ENCODE results near the gene IFT43. TPM values are rescaled to one million over a fixed set of nuclear protein-coding genes. Genes with fewer than 3 reads are reported as not detected.

IFT43 gene
- 46.8 TPM for total RNA-seq
- long read RNA-seq, transcript IFT43-202 (9 exons, 833 nt): major isoform, 45 of 86 reads
- long read RNA-seq, partial matches to known transcripts: 7 of 86 reads
- long read RNA-seq, other reads (novel, unspliced or antisense): 32 of 86 reads

GRCh38 chr14:75985618-75986438 is at the start of gene IFT43:
Gene IFT43 (plus strand): TSS chr14:75985763. CDS start chr14:75985787, 24 bp downstream.
- DNase-seq (ENCODE audit: low spot score): peak; percentile 97
- intact Hi-C loops (cut with DNase I): loop anchor here (10.0 kb wide), 1 partner anchor 161 kb away; no protein-coding TSS in a partner anchor

- intact Hi-C loops (cut with DNase I): no loop called here
- DNase-seq (ENCODE audit: low spot score): no peak
These were observed 46.4 kb upstream of the IFT43 start for GRCh38 chr14:75939200-75939599.

GRCh38 chr14:75941030-75941429 is 44.5 kb upstream of the IFT43 start:
- intact Hi-C loops (cut with DNase I): no loop called here
- DNase-seq (ENCODE audit: low spot score): no peak

- no peak for DNase-seq (ENCODE audit: low spot score)
- intact Hi-C loops (cut with DNase I): no loop called here
These were observed 40.8 kb upstream of the IFT43 start for GRCh38 chr14:75944607-75945241.

GRCh38 chr14:75946785-75947184 is 38.8 kb upstream of the IFT43 start:
- intact Hi-C loops (cut with DNase I): no loop called here
- no peak for DNase-seq (ENCODE audit: low spot score)

GRCh38 chr14:75952489-75952888 is 33.1 kb upstream of the IFT43 start:
- intact Hi-C loops (cut with DNase I): no loop called here
- DNase-seq (ENCODE audit: low spot score): no peak

- intact Hi-C loops (cut with DNase I): no loop called here
- DNase-seq (ENCODE audit: low spot score): no peak
These were observed 26.5 kb upstream of the IFT43 start for GRCh38 chr14:75959031-75959430.

- no peak for DNase-seq (ENCODE audit: low spot score)
- intact Hi-C loops (cut with DNase I): no loop called here
These were observed 25.3 kb upstream of the IFT43 start for GRCh38 chr14:75960231-75960630.

- DNase-seq (ENCODE audit: low spot score): no peak
- intact Hi-C loops (cut with DNase I): no loop called here
These were observed 23.9 kb upstream of the IFT43 start for GRCh38 chr14:75961662-75962061.

- intact Hi-C loops (cut with DNase I): no loop called here
- no peak for DNase-seq (ENCODE audit: low spot score)
These were observed 17.7 kb upstream of the IFT43 start for GRCh38 chr14:75967866-75968265.

GRCh38 chr14:75968456-75968855 is 17.1 kb upstream of the IFT43 start:
- intact Hi-C loops (cut with DNase I): no loop called here
- DNase-seq (ENCODE audit: low spot score): no peak

- intact Hi-C loops (cut with DNase I): no loop called here
- DNase-seq (ENCODE audit: low spot score): no peak
These were observed 16.4 kb upstream of the IFT43 start for GRCh38 chr14:75969126-75969525.

GRCh38 chr14:75969891-75970290 is 15.7 kb upstream of the IFT43 start:
- no peak for DNase-seq (ENCODE audit: low spot score)
- intact Hi-C loops (cut with DNase I): no loop called here

GRCh38 chr14:75970989-75971388 is 14.6 kb upstream of the IFT43 start:
- intact Hi-C loops (cut with DNase I): no loop called here
- no peak for DNase-seq (ENCODE audit: low spot score)

- intact Hi-C loops (cut with DNase I): no loop called here
- DNase-seq (ENCODE audit: low spot score): no peak
These were observed 14.1 kb upstream of the IFT43 start for GRCh38 chr14:75971509-75971908.

- intact Hi-C loops (cut with DNase I): no loop called here
- no peak for DNase-seq (ENCODE audit: low spot score)
These were observed 12.7 kb upstream of the IFT43 start for GRCh38 chr14:75972801-75973421.

- intact Hi-C loops (cut with DNase I): no loop called here
- no peak for DNase-seq (ENCODE audit: low spot score)
These were observed 8.6 kb upstream of the IFT43 start for GRCh38 chr14:75976826-75977581.

GRCh38 chr14:75977582-75977943 is 8.0 kb upstream of the IFT43 start:
- intact Hi-C loops (cut with DNase I): no loop called here
- no peak for DNase-seq (ENCODE audit: low spot score)

- DNase-seq (ENCODE audit: low spot score): no peak
- intact Hi-C loops (cut with DNase I): no loop called here
These were observed 7.3 kb upstream of the IFT43 start for GRCh38 chr14:75978249-75978731.
